HT-29 (cell line): ENCODE results near the gene KCNH6. TPM values are rescaled to one million over a fixed set of nuclear protein-coding genes. Genes with fewer than 3 reads are reported as not detected.

Experiments
- DNase-seq: peaks from one replicate; pipeline ENCODE4 v3.0.0-alpha.2; 2015; ENCODE audit warnings: low spot score
- total RNA-seq: library from RNA; depleted of rRNA; stranded (reverse); fragments of >200 nt; shearing (Covaris generic); gene quantifications from 2 replicates; pipeline ENCODE4 v1.2.3, GENCODE V29; 2014; rRNA removed

The KCNH6 gene, protein sequence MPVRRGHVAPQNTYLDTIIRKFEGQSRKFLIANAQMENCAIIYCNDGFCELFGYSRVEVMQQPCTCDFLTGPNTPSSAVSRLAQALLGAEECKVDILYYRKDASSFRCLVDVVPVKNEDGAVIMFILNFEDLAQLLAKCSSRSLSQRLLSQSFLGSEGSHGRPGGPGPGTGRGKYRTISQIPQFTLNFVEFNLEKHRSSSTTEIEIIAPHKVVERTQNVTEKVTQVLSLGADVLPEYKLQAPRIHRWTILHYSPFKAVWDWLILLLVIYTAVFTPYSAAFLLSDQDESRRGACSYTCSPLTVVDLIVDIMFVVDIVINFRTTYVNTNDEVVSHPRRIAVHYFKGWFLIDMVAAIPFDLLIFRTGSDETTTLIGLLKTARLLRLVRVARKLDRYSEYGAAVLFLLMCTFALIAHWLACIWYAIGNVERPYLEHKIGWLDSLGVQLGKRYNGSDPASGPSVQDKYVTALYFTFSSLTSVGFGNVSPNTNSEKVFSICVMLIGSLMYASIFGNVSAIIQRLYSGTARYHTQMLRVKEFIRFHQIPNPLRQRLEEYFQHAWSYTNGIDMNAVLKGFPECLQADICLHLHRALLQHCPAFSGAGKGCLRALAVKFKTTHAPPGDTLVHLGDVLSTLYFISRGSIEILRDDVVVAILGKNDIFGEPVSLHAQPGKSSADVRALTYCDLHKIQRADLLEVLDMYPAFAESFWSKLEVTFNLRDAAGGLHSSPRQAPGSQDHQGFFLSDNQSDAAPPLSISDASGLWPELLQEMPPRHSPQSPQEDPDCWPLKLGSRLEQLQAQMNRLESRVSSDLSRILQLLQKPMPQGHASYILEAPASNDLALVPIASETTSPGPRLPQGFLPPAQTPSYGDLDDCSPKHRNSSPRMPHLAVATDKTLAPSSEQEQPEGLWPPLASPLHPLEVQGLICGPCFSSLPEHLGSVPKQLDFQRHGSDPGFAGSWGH
- 0.61 TPM in 1 of 2 replicates, not detected in the other for total RNA-seq

DNA sequence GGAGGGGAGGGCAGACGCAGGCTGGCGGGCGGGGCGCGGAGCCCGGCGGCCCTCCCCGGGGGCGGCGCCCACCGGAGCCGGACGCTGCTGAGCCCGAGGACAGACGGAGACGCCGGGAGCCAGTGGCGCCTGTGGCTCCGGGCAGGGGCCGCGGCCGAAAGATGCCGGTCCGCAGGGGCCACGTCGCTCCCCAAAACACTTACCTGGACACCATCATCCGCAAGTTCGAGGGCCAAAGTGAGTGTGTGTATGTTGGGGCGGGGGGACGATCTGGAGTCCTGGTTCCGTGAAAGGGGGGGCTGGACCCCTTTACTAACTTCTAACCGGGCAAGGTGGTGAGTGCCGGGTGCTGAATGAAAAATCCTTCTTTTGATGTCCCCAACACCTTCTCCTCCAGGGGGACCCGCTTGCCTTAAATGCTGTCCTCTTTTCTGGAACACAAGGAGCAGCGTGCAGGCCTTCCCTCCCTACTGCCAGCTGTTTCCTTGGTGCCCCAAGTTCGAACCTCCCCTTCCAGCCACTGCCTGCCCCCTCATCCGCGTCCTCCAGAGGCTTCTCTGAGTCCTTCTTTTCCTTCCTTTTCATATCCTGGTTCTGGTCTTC is at the start of gene KCNH6:
KCNH6 (plus strand) TSS at position 106 of the 603 bp plus-strand sequence; CDS start at position 162, 56 bp downstream.
- no peak for DNase-seq

DNA sequence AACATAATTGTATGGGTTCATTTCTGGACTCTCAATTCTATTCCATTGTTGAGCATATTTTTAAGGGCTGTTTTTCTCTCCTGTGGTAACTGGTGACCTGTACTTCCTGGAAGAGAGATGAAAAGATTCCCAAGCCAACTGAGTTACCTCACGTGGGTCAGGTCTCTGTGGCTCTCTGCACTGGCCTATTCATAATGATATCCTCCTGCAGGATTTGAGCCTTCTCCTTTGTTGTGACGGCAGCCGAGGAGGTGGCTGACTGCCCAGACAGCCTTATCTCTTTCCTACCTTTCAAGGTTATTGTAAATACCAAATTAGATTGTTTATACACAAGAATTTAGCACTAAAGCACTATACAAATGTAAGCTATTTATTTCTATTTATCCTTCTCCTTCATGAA is 49.0 kb upstream of the KCNH6 start:
- no peak for DNase-seq

DNA sequence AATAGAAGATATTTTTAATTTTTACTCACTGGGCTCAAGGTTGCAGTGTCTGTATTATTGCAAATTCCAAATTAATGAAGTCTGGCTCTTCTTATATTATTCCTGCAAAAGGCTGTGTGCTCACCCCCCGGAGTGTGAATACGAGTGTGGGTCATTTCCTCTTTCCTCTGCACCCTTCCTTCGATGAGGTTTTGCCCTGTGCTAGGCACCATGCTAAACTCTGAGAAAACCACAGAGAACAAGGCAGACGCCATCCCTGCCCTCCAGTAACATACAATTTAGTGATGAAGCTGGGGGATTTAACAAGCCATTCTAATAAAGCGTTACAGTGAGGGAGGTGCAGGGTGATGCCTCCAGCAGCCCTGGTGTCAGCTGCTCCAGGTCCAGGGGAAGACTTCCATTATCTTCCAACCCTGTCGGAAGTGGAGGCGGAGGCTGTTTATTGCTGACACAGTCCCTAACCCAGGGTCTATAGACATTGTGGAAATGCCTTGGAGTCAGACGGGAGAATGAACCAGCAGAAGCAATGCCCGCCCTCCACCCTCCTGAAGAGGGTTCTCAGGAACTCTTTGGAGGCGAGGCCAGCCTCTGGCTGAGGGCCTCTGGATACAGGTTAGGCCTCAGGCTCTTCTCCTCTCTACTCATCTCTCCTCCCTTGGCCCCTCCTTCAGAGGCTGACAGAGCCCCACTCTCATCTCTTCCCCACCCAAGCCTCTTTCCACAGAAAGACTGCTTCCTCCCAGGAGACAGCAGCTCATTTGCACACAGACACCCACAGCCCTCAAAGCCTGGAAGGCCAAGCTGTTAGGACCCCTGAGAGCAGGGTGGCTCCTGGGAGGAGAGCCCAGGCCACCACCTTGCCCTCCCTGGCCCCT is 48.3 kb upstream of the KCNH6 start:
- DNase-seq: no peak

DNA sequence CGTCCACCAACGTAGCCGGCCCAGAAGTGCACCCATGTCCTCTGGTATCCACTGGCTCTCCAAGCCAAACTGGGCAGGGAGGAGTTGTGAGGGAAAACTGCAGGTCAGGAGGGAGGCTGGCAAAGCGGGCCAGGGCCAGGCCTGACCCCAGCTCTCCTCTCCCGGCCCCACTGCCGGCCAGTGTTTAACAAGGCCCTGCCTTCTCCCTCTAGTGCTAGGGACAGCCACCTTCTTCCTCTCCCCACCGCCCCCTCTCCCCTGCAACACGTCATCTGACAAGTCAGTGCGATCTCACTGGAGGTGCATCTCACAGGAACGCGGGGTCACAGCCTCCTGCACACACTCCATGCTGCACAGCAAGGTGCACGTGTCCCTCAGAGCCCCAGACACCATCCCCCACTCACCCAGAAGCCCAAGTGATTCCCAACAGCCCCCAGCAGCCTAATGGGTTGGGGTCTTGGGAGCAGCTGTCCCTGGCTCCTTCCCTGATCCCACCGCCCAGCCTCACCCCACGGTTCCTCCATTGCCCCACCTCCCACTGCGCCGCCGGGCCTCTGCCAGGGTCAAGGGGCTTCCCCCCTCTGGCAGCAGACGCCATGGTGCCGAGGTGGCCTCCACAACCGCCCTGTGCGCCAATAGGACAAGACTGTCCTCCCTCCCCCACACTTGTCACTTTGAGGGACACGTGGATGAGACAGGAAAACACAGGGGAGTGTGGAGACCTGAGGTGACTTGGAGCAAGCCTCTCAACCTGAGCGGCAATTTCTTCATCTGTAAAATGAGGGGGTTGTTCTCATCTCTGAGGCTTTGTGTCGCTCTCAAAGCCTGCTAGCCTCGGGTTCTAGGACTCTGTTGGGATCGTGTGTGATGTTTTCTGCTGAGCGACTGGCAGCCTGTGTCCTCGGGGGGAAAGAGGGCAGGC is 47.4 kb upstream of the KCNH6 start:
- DNase-seq: no peak

DNA sequence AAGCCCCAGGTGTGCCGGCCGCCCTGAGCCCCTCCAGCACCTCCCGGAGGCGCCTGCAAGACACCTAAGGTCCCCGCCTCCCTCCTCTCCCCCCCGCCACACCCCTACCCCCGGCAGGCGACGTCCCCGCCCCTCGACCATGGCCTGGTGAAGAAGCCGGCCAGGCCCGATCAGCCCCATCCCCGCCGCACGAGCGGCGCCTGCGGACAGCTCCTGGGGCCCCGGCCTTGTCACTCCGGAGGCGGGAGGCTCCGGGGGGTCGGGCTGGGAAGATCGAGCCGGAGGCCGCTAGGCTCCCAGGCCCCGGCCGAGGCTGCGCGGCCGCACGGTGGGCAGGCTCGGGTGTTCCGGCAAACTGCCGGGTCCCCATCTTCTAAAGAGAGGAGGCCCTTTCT is 46.7 kb upstream of the KCNH6 start:
- DNase-seq: no peak

DNA sequence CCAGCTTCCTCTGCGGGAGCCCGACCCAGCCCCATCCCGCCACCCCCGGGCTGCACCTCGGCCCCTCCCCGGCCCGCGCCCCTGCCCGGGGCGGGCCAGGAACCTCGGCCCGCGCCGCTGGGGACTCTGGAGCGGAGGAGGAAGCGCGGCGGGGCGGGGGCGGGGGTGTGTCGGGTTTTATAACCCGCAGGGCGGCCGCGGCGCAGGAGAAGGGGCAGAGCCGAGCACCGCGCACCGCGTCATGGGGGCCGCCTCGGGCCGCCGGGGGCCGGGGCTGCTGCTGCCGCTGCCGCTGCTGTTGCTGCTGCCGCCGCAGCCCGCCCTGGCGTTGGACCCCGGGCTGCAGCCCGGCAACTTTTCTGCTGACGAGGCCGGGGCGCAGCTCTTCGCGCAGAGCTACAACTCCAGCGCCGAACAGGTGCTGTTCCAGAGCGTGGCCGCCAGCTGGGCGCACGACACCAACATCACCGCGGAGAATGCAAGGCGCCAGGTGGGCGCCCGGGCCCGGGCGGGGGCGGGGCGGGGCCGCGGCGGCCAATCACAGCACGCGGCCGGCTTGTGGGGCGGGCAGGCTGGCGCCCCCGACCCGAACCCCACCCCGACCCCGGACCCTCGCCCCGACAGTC is 46.2 kb upstream of the KCNH6 start, which contains the start of gene ACE:
ACE (plus strand) TSS at position 208 of the 626 bp plus-strand sequence; CDS start at position 242, 34 bp downstream.
- no peak for DNase-seq

DNA sequence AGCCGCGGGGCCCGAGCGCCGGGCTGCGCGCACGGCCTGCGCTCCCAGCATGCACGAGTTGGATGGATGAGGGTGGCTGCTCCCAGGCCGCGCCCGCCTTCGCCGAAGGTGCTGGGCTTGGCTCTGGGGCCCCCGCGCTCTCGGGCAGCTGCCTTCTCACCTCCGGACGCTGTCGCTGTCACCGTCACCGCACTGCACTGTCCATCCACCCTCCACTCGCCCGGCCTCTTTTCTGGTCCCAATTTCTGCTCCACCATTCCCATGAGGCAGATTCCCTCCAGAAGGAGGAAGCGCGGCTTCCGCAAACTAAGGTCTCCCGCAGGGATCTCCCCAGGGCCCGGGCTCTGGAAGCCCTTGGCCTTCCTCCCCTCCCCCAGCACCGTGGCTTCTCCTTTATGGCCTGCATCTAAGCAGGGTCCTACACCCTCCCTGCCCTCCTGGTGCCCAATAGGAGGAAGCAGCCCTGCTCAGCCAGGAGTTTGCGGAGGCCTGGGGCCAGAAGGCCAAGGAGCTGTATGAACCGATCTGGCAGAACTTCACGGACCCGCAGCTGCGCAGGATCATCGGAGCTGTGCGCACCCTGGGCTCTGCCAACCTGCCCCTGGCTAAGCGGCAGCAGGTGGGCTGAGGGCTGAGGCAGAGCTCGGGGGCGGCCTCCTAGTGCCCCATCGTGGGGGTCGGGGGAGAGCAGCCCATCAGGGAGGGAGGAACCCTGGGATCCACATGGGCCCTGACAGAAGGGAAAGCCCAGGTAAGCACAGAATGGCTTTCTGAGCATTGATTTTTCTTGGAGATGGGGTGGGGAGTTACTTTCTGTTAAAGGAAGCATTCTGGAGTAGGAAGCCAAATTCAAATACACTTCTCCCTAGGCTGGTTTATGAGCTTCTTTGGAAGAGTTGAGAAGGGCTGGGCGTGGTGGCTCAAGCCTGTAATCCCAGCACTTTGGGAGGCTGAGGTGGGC is 45.4 kb upstream of the KCNH6 start:
- no peak for DNase-seq

DNA sequence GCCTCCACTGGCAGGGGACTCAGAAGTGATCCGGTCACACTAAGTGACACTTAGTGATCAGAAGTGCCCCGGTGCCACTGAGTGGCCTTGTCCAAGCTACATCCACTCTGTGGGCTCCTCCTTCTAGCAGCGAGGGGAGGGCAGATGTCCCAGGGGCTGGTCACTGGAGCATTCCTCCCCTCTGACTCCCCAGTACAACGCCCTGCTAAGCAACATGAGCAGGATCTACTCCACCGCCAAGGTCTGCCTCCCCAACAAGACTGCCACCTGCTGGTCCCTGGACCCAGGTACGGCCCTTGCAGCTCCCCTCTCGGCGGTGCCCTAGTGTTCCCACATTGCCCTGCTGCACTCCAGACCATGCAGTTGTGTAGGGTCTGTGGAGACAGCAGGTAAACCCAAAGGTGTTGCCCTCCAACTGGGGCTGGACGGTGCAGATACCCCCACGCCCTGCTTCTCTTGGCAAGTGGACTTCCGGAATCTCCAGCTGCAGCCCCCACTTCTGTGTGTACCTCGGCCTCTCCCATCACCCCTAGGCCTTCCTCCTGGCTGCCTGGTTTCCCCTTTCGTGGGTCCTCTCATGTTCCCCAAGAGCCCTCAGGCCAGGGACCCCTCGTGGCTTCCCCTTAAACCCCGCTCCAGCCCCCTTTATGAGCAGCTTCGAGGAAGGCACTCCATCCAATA is 44.2 kb upstream of the KCNH6 start:
- peak; percentile 86 for DNase-seq

DNA sequence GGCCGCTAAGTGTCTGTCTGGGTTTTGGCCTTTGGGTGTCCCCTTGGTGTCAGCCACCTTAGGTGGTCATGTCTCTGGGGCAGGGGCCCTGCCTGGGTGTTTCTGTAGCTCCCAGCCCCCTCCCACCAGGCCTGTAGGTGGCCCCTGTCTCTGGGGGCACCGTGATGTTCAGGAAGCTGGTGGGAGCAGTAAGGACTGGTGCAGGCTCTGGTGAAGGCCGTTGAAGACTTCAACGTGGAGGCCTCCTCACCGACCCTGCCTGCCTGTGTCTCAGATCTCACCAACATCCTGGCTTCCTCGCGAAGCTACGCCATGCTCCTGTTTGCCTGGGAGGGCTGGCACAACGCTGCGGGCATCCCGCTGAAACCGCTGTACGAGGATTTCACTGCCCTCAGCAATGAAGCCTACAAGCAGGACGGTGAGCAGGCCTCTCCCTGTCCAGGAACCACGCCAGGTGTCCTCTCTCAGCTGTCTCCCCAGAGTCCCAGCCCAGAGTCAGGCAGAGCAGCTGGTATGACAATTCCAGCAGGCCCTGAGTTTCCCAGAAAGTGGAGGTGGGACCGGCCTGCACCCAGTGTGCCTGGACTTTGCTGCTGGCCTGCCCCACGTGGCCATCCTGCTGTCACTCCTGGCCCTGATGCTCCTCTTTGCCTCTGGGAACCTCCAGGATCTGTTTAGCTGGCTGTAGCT is 43.5 kb upstream of the KCNH6 start:
- no peak for DNase-seq

DNA sequence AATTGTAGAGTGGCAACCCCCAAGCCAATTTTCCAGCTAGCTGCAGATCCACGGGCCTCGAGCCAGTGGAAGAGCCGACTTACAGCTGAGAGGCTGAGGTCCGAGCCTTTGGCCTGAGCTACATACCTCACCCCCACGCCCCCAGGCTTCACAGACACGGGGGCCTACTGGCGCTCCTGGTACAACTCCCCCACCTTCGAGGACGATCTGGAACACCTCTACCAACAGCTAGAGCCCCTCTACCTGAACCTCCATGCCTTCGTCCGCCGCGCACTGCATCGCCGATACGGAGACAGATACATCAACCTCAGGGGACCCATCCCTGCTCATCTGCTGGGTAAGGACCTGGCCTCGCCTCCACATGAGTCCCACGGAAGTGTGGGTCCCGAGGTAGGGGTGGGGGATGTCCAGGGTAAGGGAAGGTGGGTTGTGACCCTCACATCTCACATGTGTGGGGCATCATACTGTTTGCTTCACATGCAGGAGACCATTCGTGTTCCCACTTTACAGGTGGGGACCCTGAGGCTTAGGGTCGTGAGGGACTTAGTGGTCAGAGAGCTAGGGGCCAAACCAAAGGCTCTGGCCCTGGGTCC is 42.9 kb upstream of the KCNH6 start:
- no peak for DNase-seq

DNA sequence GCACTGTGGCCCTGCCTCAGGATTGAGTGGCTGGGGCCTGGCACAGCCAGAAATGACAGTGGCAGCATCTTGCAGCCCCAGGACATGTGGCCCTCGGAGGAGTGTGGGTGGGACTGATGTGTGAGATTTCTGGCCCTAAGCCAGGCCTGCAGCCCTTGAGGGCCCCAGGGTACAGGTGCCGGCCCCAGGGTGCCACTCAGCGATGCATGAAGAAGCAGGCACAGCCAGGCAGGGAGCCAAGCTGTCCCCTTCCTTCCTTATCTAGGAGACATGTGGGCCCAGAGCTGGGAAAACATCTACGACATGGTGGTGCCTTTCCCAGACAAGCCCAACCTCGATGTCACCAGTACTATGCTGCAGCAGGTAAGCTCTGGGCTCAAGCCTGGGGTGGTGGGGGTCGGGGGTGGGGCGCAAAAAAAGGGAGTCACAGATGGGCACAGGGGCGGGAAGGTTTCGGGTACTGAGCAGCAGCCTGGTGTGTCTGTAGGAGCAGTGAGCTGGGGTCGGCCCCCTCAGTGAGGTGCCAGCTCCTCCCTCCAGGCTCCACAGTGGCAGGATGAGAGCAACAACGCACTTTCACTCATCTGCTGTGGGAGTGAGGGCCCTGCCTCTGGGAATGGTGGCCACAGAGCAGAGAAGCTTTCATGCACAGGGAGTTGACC is 42.2 kb upstream of the KCNH6 start:
- DNase-seq: no peak

DNA sequence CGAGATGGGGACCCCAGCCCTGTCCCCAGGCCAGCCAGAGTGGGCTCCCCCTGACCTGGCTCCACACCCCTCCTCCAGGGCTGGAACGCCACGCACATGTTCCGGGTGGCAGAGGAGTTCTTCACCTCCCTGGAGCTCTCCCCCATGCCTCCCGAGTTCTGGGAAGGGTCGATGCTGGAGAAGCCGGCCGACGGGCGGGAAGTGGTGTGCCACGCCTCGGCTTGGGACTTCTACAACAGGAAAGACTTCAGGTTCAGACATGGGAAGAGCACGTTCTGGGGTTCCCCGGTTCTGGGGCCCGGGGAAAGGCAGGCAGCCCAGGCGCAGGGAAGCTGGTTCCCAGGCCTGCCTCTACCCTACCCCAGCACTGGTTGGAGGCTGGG is 41.7 kb upstream of the KCNH6 start:
- no peak for DNase-seq

DNA sequence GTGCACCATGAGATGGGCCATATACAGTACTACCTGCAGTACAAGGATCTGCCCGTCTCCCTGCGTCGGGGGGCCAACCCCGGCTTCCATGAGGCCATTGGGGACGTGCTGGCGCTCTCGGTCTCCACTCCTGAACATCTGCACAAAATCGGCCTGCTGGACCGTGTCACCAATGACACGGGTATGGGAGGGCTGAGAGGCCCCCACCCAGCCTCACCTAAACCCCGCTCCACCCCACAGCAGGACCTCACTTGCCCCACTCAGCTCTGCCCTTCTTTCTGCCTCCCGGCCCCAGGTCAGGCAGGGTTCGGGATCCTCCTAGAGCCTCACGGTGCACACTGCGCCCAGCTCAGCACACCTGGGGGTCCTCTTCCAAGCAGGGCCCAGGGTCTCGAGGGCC is 40.6 kb upstream of the KCNH6 start:
- no peak for DNase-seq

DNA sequence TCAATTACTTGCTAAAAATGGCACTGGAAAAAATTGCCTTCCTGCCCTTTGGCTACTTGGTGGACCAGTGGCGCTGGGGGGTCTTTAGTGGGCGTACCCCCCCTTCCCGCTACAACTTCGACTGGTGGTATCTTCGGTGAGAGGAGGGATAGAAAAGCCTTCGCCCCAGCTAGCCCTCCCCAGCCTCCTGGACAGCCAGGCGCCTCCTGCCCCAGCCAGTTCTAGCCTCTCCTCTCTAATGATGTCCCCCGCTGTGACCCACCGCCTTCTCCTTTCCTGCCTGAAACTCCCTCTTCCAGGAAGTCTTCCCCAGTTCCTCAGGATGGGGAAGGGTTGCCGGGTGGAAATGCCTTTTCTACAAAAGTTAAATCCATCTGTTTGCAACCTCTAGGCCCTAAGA is 40.1 kb upstream of the KCNH6 start:
- no peak for DNase-seq

DNA sequence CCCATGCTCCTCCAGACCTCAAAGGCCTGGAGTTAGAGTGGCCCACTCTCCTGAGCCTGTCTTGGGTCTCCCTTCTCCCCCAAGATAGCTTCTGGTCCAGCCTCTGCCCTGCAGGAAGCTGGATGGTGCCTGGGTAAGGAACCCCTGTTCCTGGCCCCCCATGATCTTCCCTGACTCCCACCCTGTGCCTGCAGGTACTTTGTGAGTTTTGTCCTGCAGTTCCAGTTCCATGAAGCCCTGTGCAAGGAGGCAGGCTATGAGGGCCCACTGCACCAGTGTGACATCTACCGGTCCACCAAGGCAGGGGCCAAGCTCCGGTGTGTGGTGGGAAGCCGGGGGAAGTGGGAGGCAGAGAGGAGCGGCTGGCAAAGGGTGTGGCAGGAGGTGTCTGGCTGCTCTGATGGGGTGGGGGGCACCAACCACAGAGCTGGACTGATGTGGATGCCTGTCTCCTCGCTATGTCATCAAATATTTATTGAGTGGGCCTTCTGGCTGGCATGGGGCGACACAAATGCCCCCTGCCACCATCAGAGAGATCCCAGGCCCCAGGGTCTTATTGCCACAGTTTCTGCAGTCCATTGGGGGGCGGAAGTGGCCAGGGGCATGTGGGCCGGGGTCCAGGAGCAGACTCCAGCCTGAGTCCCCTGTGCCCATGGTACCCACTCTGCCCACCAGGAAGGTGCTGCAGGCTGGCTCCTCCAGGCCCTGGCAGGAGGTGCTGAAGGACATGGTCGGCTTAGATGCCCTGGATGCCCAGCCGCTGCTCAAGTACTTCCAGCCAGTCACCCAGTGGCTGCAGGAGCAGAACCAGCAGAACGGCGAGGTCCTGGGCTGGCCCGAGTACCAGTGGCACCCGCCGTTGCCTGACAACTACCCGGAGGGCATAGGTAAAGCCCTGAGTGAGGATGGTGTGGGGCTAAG is 39.2 kb upstream of the KCNH6 start:
- DNase-seq: no peak
